Activated CD8-positive, alpha-beta T cell treated with anti-CD3 and anti-CD28 coated beads, Interleukin-2, amount 10 ng/mL, durations not matched to agents 7 days and 5 days (primary cell): ENCODE results near the gene ARFGAP1. TPM values are rescaled to one million over a fixed set of nuclear protein-coding genes. Genes with fewer than 3 reads are reported as not detected.
"Not testable (repeated sequence)": the region's sequence is repeated elsewhere in the genome, so short reads cannot be mapped to it uniquely, and the experiment has no call there.

Source experiments
- ATAC-seq: fragments of 150-1000 bp; cut with Tn5 transposase; one replicate; pipeline ENCODE4 v1.10.0; 2021; ENCODE audit warnings: moderate library complexity
- CTCF ChIA-PET: fragments of 350-600 bp; sonication (Branson Sonifier 250); formaldehyde crosslinking; loops from one replicate; lab custom pipeline; 2021; ENCODE audit warnings: antibody characterized with exemption; lab: Charles Lee
- POLR2A ChIA-PET: fragments of 350-600 bp; sonication (Branson Sonifier 250); formaldehyde crosslinking; loops from one replicate; lab custom pipeline; 2021; ENCODE audit warnings: antibody characterized with exemption; lab: Charles Lee
- DNase-seq: peaks from one replicate; pipeline ENCODE4 v3.0.0-alpha.2; 2020
- H3K27ac Mint-ChIP-seq: one replicate; pipeline ENCODE4 v1.8.0; 2021; ENCODE audit warnings: mild to moderate bottlenecking, mixed read lengths
- H3K27me3 Mint-ChIP-seq: one replicate; pipeline ENCODE4 v1.8.0; 2021; ENCODE audit warnings: low read depth, mixed read lengths
- H3K36me3 Mint-ChIP-seq: one replicate; pipeline ENCODE4 v1.8.0; 2021; ENCODE audit warnings: low read depth, mixed read lengths
- H3K4me1 Mint-ChIP-seq: one replicate; pipeline ENCODE4 v1.8.0; 2021; ENCODE audit warnings: low read depth, mixed read lengths
- H3K4me3 Mint-ChIP-seq: one replicate; pipeline ENCODE4 v1.8.0; 2021; ENCODE audit warnings: mild to moderate bottlenecking, mixed read lengths
- H3K9me3 Mint-ChIP-seq: one replicate; pipeline ENCODE4 v1.8.0; 2022; ENCODE audit warnings: mixed read lengths; ENCODE audit not compliant: insufficient read depth
- total RNA-seq, 2 experiments: library from RNA; stranded (reverse); gene quantifications; one replicate each; pipeline ENCODE4 v1.2.3, GENCODE V29; 2021

Gene ARFGAP1
- total RNA-seq, 2 experiments from 2014 or later, result 68.7 to 75.6 TPM

DNA sequence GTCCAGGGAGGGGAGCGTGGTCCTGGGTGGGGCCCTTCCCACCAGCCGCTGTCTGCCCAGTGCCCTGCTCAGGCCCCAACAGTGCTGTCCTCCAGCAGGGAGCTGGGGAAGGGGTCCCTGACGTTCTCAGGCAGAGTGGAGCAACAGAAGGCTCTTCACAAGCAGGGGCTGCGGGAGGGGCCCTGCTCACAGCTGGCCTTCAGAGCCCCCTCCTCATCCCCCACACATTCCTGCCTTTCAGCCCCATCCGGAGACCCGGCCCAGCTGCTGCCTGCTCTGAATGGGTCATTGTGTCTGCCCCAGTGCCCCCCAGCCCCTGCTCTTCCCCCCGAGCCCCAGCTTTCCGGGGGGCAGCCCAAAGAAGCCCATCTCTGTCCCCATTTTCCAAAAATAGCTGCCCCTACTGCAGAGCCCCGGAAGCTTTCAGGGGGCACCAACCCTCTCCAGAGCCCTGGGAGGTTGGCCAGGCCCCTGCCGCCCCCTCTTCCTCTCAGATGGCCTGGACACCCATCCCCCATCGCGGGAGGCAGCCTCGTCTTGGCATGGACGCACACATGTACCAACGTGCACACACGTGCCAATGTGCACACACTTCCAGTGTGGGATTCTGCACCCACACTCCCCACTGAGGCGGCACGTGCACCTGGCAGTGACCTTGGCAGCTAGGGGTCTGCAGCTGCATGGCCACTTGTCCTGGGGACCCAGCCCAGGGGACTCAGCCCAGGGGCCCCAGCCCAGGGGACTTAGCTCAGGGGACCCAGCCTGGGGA lies 24.1 kb downstream of the ARFGAP1 start:
- Mint-ChIP-seq H3K27ac (no peak overlapping the region), H3K9me3 (no peaks in the 10 kb centered on the region), H3K4me3 (no peak overlapping the region), H3K4me1 (peaks cover 10% of the 10 kb centered on the region), H3K27me3 (peaks cover 7% of the 10 kb centered on the region), H3K36me3 (no peaks in the 10 kb centered on the region)
- POLR2A ChIA-PET, result interaction anchor here (1.2 kb wide), 1 partner anchor 16 kb away, joined by 4 read pairs; no protein-coding TSS in a partner anchor
- DNase-seq, result no peak
- CTCF ChIA-PET, result interaction anchor here (2.4 kb wide), 1 partner anchor 12 kb away, joined by 6 read pairs; no protein-coding TSS in a partner anchor
- no peak for ATAC-seq

DNA sequence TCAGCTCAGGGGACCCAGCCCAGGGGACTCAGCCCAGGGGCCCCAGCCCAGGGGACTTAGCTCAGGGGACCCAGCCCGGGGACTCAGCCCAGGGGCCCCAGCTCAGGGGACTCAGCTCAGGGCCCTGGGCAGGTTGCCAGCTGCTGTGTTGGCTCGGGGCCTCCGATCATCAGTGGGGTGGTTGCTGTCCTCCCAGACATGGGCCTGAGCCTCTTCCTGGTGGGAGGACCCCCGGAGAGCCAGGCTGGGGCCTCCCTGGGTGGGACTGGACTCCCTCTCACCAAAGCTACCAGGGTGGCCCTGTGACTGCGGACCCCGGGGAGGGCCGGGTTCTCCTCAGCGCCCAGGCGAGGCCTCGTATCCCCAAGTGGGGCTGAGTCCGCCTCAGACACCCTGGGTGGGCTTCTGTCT lies 24.8 kb downstream of the ARFGAP1 start:
- POLR2A ChIA-PET, result interaction anchor here (1.2 kb wide), 1 partner anchor 17 kb away, joined by 4 read pairs; no protein-coding TSS in a partner anchor
- Mint-ChIP-seq H3K4me1 (peaks cover 10% of the 10 kb centered on the region), H3K27ac (no peak overlapping the region), H3K9me3 (no peaks in the 10 kb centered on the region), H3K27me3 (peaks cover 7% of the 10 kb centered on the region), H3K4me3 (no peak overlapping the region), H3K36me3 (no peaks in the 10 kb centered on the region)
- ATAC-seq, result no peak
- CTCF ChIA-PET, result interaction anchor here (2.4 kb wide), 1 partner anchor 12 kb away, joined by 6 read pairs; no protein-coding TSS in a partner anchor
- DNase-seq, result no peak

GRCh38 chr20:63297796-63298572 lies 25.4 kb downstream of the ARFGAP1 start:
- ChIA-PET POLR2A (no interaction called here), CTCF (no interaction called here)
- H3K27me3 Mint-ChIP-seq, result peaks cover 7% of the 10 kb centered on the region
- no peak overlapping the region for H3K27ac Mint-ChIP-seq
- peaks cover 10% of the 10 kb centered on the region for H3K4me1 Mint-ChIP-seq
- peaks cover 3% of the 10 kb centered on the region for H3K9me3 Mint-ChIP-seq
- no peak for ATAC-seq
- no peak overlapping the region for H3K4me3 Mint-ChIP-seq
- no peaks in the 10 kb centered on the region for H3K36me3 Mint-ChIP-seq
- no peak for DNase-seq

GRCh38 chr20:63298731-63299312 lies 26.2 kb downstream of the ARFGAP1 start:
- Mint-ChIP-seq H3K9me3 (peaks cover 3% of the 10 kb centered on the region), H3K4me1 (peaks cover 10% of the 10 kb centered on the region), H3K27ac (no peak overlapping the region), H3K4me3 (no peak overlapping the region), H3K36me3 (no peaks in the 10 kb centered on the region), H3K27me3 (peaks cover 7% of the 10 kb centered on the region)
- no peak for DNase-seq
- POLR2A ChIA-PET, result no interaction called here
- CTCF ChIA-PET, result no interaction called here
- ATAC-seq, result no peak

DNA sequence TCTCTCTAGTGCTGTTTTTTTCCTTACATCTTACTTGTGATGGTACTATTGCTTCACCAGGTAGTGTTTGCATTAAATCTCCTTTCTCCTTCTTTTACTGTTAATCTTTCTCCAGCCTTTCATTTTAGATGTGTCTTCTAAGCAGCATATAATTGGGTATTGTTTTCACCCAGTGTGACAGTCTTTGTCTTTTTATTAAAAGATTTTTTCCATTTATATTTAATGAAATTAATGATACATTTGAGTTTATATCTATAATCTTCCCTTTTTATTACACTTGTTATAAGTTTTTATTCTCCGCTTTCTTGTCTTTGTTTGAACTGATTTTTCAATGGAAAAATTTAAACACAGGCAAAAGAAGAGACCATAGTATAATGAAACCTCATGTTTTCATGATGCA lies 29.1 kb downstream of the ARFGAP1 start:
- Mint-ChIP-seq H3K27ac (no peak overlapping the region), H3K4me3 (no peak overlapping the region), H3K4me1 (no peaks in the 10 kb centered on the region), H3K27me3 (peaks cover 6% of the 10 kb centered on the region), H3K9me3 (peaks cover 3% of the 10 kb centered on the region), H3K36me3 (no peaks in the 10 kb centered on the region)
- ChIA-PET CTCF (no interaction called here), POLR2A (no interaction called here)
- no peak for DNase-seq
- ATAC-seq, result no peak

GRCh38 chr20:63303095-63303666 lies 30.6 kb downstream of the ARFGAP1 start:
- Mint-ChIP-seq H3K27me3 (peaks cover 6% of the 10 kb centered on the region), H3K27ac (no peak overlapping the region), H3K36me3 (no peaks in the 10 kb centered on the region), H3K9me3 (peaks cover 3% of the 10 kb centered on the region), H3K4me1 (no peaks in the 10 kb centered on the region), H3K4me3 (no peak overlapping the region)
- ChIA-PET CTCF (no interaction called here), POLR2A (no interaction called here)
- no peak for DNase-seq
- ATAC-seq, result no peak

DNA sequence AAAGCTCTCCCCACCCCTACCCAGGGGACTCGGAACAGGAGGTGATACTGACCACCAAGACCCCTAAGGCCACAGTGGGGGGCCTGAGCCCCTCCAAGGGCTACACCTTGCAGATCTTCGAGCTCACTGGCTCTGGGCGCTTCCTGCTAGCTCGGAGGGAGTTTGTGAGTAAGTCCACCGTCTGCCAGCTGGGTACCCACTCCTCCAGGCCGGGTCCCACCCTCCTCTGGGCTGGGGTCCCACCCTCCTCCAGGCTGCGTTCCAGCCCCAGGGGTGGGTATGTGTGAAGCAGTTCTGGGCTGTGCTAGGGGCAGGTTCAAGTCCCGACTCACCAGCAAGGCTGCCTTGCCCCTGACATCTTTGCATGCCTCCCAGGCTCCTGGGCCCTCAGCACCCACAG lies 32.8 kb downstream of the ARFGAP1 start:
- H3K4me1 Mint-ChIP-seq, result no peaks in the 10 kb centered on the region
- POLR2A ChIA-PET, result no interaction called here
- CTCF ChIA-PET, result no interaction called here
- no peak overlapping the region for H3K27ac Mint-ChIP-seq
- H3K4me3 Mint-ChIP-seq, result no peak overlapping the region
- ATAC-seq (no peak), DNase-seq (no peak)
- H3K9me3 Mint-ChIP-seq, result peaks cover 3% of the 10 kb centered on the region
- no peaks in the 10 kb centered on the region for H3K36me3 Mint-ChIP-seq
- H3K27me3 Mint-ChIP-seq, result peaks cover 4% of the 10 kb centered on the region

DNA sequence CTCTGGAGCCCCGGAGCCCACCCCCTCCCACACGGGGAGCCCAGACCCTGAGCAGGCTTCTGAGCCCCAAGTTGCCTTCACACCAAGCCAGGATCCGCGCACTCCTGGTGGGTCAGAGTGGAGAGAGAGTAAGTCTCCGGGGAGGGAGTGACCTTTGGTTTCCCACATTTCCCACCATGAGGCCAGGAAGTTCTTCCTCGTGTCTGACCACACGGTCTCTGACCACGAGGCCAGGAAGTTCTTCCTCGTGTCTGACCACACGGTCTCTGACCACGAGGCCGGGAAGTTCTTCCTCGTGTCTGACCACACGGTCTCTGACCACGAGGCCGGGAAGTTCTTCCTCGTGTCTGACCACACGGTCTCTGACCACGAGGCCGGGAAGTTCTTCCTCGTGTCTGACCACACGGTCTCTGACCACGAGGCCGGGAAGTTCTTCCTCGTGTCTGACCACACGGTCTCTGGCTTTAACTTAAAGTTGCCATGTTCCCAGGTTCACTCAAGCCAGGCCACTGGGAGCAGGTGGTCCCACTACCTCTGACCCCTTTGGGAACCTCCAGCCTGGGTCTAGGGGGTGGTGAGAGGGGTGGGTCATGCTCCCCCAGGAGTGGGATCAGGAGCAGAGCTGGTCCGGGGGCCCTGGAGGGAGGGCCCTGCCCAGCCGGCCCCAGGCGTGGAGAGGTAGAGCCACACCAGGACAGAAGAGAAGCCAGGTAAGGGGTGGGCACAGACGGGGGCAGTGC lies 33.5 kb downstream of the ARFGAP1 start:
- POLR2A ChIA-PET, ATAC-seq, CTCF ChIA-PET, DNase-seq, H3K4me1 Mint-ChIP-seq, H3K27me3 Mint-ChIP-seq, H3K27ac Mint-ChIP-seq, H3K9me3 Mint-ChIP-seq, H3K4me3 Mint-ChIP-seq, H3K36me3 Mint-ChIP-seq: not testable (repeated sequence)

DNA sequence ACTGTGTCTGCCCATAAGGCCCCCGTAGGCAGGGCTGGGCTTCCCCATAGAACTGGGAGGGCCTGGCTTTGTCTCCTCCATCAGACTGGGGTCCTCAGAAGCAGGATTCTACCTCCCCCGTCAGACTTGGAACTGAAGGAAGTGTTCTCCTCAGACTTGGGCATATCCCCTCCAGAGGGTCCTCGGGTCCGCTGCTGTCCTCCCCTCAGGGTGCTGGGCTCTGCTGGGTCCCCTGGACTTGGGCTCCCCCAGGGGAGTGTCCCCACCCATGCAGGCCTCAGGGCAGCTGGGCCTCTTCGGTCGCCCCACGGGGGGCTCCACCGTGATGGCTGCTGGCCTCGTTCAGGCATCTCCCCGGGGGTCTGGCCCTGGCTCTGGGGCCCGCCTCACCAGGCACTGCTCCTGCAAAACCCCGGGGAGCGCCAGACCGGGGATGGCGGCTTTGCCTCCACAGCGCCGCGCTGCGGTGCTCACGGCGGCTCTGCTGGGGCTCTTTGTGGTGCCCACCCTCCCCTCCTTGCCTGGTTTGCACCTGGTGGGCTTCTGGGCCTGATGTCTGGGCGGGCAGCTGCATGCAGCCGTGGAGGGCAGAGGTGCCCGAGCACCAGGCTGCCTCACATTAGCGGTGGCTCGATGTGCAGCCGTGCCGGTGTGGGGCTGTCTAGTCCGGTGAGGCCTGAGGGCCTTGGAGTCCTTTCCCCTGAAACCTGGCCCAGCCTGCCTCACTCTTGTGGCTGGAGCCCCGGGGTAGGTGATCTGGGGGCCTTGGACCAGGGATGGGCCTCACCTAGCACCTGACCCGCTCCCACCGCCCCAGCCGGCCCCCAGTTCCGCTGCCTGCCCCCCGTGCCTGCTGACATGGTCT lies 34.3 kb downstream of the ARFGAP1 start:
- H3K27me3 Mint-ChIP-seq, result no peaks in the 10 kb centered on the region
- H3K36me3 Mint-ChIP-seq, result no peaks in the 10 kb centered on the region
- ChIA-PET POLR2A (no interaction called here), CTCF (no interaction called here)
- peaks cover 3% of the 10 kb centered on the region for H3K9me3 Mint-ChIP-seq
- no peak overlapping the region for H3K27ac Mint-ChIP-seq
- no peak for DNase-seq
- H3K4me1 Mint-ChIP-seq, result no peaks in the 10 kb centered on the region
- no peak for ATAC-seq
- no peak overlapping the region for H3K4me3 Mint-ChIP-seq

DNA sequence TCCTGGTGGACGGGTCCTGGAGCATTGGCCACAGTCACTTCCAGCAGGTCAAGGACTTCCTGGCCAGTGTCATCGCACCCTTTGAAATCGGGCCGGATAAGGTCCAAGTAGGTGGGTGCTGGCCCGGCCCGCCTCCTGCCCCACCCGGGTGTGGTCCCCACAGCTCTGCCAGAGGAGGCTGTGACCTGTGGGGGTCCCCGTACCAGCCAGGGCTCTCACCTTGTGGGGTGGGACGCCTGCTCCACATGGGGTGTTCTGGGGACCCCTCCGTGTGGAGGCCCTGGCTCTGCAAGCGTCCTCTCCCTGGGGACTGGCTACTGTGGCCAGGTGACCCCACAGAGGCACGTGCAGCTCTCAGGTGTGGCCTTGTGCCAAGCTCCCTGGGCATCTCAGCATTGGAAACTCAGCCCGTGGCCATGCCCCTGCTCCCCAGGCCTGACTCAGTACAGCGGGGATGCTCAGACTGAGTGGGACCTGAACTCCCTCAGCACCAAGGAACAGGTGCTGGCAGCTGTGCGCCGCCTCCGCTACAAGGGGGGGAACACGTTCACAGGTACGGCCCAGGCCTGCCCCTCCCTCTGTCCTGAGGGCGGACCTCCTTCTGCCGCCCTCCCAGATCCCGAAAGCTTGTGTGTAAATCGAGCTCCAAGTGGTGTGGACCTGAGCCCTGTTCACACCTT lies 35.1 kb downstream of the ARFGAP1 start:
- Mint-ChIP-seq H3K36me3 (no peaks in the 10 kb centered on the region), H3K9me3 (peaks cover 1% of the 10 kb centered on the region), H3K27ac (no peak overlapping the region), H3K4me3 (no peak overlapping the region), H3K27me3 (no peaks in the 10 kb centered on the region), H3K4me1 (no peaks in the 10 kb centered on the region)
- POLR2A ChIA-PET, result interaction anchor here (0.6 kb wide), 1 partner anchor 73 kb away, joined by 3 read pairs; no protein-coding TSS in a partner anchor
- DNase-seq, result no peak
- ATAC-seq, result no peak
- CTCF ChIA-PET, result no interaction called here
